ENCODE results near the gene AKAP13. TPM values are rescaled to one million over a fixed set of nuclear protein-coding genes. Genes with fewer than 3 reads are reported as not detected.

The AKAP13 gene
- polyA plus RNA-seq, 3 donors = 47.9 to 99.7 (median 92.6) TPM

DNA sequence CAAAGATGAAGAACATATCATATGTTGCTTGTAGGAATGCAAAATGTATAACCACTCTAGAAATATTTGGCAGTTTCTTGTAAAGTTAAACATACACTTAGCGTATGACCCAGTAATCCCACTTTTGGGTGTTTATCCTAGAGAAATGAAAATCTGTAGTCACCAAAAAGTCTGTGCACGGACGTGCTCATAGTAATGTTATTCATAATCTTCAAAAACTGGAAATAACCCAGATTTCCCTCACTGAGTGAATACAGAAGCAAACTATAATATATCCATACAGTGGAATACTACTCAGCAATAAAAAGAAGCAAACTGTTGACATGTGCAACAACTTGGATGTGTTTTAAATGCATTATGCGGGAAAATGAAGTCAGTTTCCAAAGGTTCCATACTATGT is 155.9 kb downstream of the AKAP13 start:
- Mint-ChIP-seq H3K27ac (peak overlapping the region; percentile 75 to 99 (median 97)), H3K9me3 (no peaks in the 10 kb centered on the region), H3K4me1 (peaks cover 84% of the 10 kb centered on the region), H3K27me3 (ENCODE audit: low read depth in 3 of 3) (peaks cover 0 to 2% (median 0%) of the 10 kb centered on the region in 3 donors), H3K36me3 (peaks cover 0 to 2% of the 10 kb centered on the region in 2 donors), H3K4me3 (no peak overlapping the region)
- Histone ChIP-seq H3K4me2 (replicated peaks; ENCODE audit: extremely low read depth, low read length, poor library complexity, severe bottlenecking) (peak overlapping the region; percentile 55), H3K9ac (ENCODE audit: insufficient read depth, low read length, poor library complexity, severe bottlenecking) (no peak overlapping the region), H3K4me3 (replicated peaks in 1 of 3; ENCODE audit: low read depth in 2 of 3, low read length in 3 of 3) (peak overlapping the region in 1 of 3 experiments; percentile 19), H3K27ac (ENCODE audit: low read depth in 1 of 2, low read length in 2 of 2) (peak overlapping the region in 1 of 2 donors; percentile 87), H2AFZ (ENCODE audit: insufficient read depth, low read depth, low read length, poor library complexity, severe bottlenecking) (no peak overlapping the region), H3K79me2 (ENCODE audit: insufficient read depth, low read length) (peaks cover 68% of the 10 kb centered on the region), H4K20me1 (ENCODE audit: insufficient read depth, low read length) (no peaks in the 10 kb centered on the region), H3K9me3 (replicated peaks in 1 of 2; ENCODE audit: control insufficient read depth in 1 of 2, insufficient read depth in 1 of 2, low read length in 2 of 2) (no peaks in the 10 kb centered on the region), H3K4me1 (ENCODE audit: control insufficient read depth in 1 of 2, insufficient read depth in 2 of 2, low read length in 2 of 2) (peaks cover 82 to 94% of the 10 kb centered on the region in 2 donors), H3K27me3 (ENCODE audit: control insufficient read depth in 2 of 2, insufficient read depth in 2 of 2, low read length in 2 of 2) (no peaks in the 10 kb centered on the region), H3K36me3 (replicated peaks in 1 of 2; ENCODE audit: control insufficient read depth in 1 of 2, insufficient read depth in 2 of 2, low read length in 2 of 2) (no peaks in the 10 kb centered on the region)
- intact Hi-C loops (cut with micrococcal nuclease) = no loop called here
- TF ChIP-seq, protein P1, sequence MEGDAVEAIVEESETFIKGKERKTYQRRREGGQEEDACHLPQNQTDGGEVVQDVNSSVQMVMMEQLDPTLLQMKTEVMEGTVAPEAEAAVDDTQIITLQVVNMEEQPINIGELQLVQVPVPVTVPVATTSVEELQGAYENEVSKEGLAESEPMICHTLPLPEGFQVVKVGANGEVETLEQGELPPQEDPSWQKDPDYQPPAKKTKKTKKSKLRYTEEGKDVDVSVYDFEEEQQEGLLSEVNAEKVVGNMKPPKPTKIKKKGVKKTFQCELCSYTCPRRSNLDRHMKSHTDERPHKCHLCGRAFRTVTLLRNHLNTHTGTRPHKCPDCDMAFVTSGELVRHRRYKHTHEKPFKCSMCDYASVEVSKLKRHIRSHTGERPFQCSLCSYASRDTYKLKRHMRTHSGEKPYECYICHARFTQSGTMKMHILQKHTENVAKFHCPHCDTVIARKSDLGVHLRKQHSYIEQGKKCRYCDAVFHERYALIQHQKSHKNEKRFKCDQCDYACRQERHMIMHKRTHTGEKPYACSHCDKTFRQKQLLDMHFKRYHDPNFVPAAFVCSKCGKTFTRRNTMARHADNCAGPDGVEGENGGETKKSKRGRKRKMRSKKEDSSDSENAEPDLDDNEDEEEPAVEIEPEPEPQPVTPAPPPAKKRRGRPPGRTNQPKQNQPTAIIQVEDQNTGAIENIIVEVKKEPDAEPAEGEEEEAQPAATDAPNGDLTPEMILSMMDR (IDR thresholded peaks at IDR 0.05) = no peak
- WGBS (ENCODE audit: insufficient coverage) = no CpG with 5 or more reads among the region's 4 CpGs
- DNase-seq = no peak

DNA sequence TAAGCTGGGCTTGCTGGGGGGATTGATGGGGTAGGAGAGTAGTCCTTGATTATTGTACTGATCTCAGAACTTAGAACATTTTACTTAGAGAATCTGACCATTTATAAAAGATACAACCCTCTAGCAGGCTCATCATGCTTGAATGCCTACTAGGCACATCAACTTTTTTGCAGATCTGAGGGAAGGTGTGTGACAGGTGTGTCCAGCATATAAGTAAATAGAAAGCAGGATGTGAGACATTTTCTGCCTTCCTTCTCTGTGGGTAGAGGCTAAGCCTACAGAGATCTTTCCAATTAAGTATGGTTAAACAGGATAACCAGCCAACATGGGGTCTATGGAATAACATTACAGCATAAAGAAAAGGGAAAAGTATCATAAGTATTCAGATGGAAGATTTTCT is 159.1 kb downstream of the AKAP13 start:
- no peak overlapping the region for H3K9ac ChIP-seq (ENCODE audit: insufficient read depth, low read length, poor library complexity, severe bottlenecking)
- H3K4me3 Mint-ChIP-seq = no peak overlapping the region

More for the DNA sequence above, 159.1 kb downstream of the AKAP13 start:
- H2AFZ ChIP-seq (ENCODE audit: insufficient read depth, low read depth, low read length, poor library complexity, severe bottlenecking) = no peak overlapping the region
- peaks cover 75 to 94% of the 10 kb centered on the region in 2 donors for H3K4me1 ChIP-seq (ENCODE audit: control insufficient read depth in 1 of 2, insufficient read depth in 2 of 2, low read length in 2 of 2)
- H3K27me3 Mint-ChIP-seq (ENCODE audit: low read depth in 3 of 3) = peaks cover 0 to 2% (median 0%) of the 10 kb centered on the region in 3 donors
- no peaks in the 10 kb centered on the region for H3K9me3 Mint-ChIP-seq
- peaks cover 85% of the 10 kb centered on the region for H3K4me1 Mint-ChIP-seq
- H3K36me3 ChIP-seq (replicated peaks in 1 of 2; ENCODE audit: control insufficient read depth in 1 of 2, insufficient read depth in 2 of 2, low read length in 2 of 2) = no peaks in the 10 kb centered on the region
- TF ChIP-seq, protein P1 (IDR thresholded peaks at IDR 0.05) = no peak
- H3K4me2 ChIP-seq (replicated peaks; ENCODE audit: extremely low read depth, low read length, poor library complexity, severe bottlenecking) = peak overlapping the region; percentile 10
- peak overlapping the region in 1 of 3 experiments; percentile 22 for H3K4me3 ChIP-seq (replicated peaks in 1 of 3; ENCODE audit: low read depth in 2 of 3, low read length in 3 of 3)
- H3K27me3 ChIP-seq (ENCODE audit: control insufficient read depth in 2 of 2, insufficient read depth in 2 of 2, low read length in 2 of 2) = no peaks in the 10 kb centered on the region
- H3K27ac ChIP-seq (ENCODE audit: low read depth in 1 of 2, low read length in 2 of 2) = peak overlapping the region in 1 of 2 donors; percentile 54
- H4K20me1 ChIP-seq (ENCODE audit: insufficient read depth, low read length) = no peaks in the 10 kb centered on the region
- H3K79me2 ChIP-seq (ENCODE audit: insufficient read depth, low read length) = peaks cover 79% of the 10 kb centered on the region
- intact Hi-C loops (cut with micrococcal nuclease) = no loop called here
- H3K9me3 ChIP-seq (replicated peaks in 1 of 2; ENCODE audit: control insufficient read depth in 1 of 2, insufficient read depth in 1 of 2, low read length in 2 of 2) = no peaks in the 10 kb centered on the region
- DNase-seq = no peak
- H3K27ac Mint-ChIP-seq = peak overlapping the region in 5 of 7 donors; percentile 71 to 91 (median 87)
- H3K36me3 Mint-ChIP-seq = no peaks in the 10 kb centered on the region
